Calu3 (cell line): ENCODE measurements around the gene OSTN. TPM values are rescaled to one million over a fixed set of nuclear protein-coding genes. Genes with fewer than 3 reads are reported as not detected.

Experiments
- BruUV-seq: library from RNA; stranded (reverse); fragments of 400-500 nt; replicated peaks from 2 replicates; lab custom pipeline; 2021; lab: Mats Ljungman, UMichigan
- CTCF ChIA-PET: fragments of 300-600 bp; sonication (Branson Sonifier 250); formaldehyde crosslinking; loops from one replicate; lab custom pipeline; 2022; ENCODE audit warnings: antibody characterized with exemption; lab: Charles Lee
- DNase-seq: peaks from one replicate; pipeline ENCODE4 v3.0.0; 2022
- H3K27ac Mint-ChIP-seq: one replicate; pipeline ENCODE4 v1.8.0; 2022; ENCODE audit warnings: mixed read lengths; ENCODE audit not compliant: unreplicated experiment
- H3K27me3 Mint-ChIP-seq: one replicate; pipeline ENCODE4 v1.8.0; 2022; ENCODE audit warnings: mixed read lengths; ENCODE audit not compliant: unreplicated experiment
- H3K36me3 Mint-ChIP-seq: one replicate; pipeline ENCODE4 v1.8.0; 2022; ENCODE audit warnings: mild to moderate bottlenecking, moderate library complexity, mixed read lengths; ENCODE audit not compliant: insufficient read depth, unreplicated experiment
- H3K4me1 Mint-ChIP-seq: one replicate; pipeline ENCODE4 v1.8.0; 2022; ENCODE audit warnings: mild to moderate bottlenecking, low read depth, mixed read lengths; ENCODE audit not compliant: unreplicated experiment
- H3K4me3 Mint-ChIP-seq: one replicate; pipeline ENCODE4 v1.8.0; 2022; ENCODE audit warnings: mild to moderate bottlenecking, low read depth, moderate library complexity, mixed read lengths; ENCODE audit not compliant: unreplicated experiment
- H3K9me3 Mint-ChIP-seq: one replicate; pipeline ENCODE4 v1.8.0; 2022; ENCODE audit warnings: low read depth, mixed read lengths; ENCODE audit not compliant: unreplicated experiment
- CTCF ChIP-seq: fragments of 200-600 bp; IDR thresholded peaks from one replicate; pipeline ENCODE4 v1.8.0; 2022; ENCODE audit warnings: antibody characterized with exemption; ENCODE audit not compliant: unreplicated experiment
- intact Hi-C: fragments of 100-400 bp; cut with micrococcal nuclease; formaldehyde crosslinking; loops from one replicate; pipeline ENCODE4 v1.10.0; 2022; ENCODE audit not compliant: unreplicated experiment
- total RNA-seq: library from RNA; stranded (reverse); gene quantifications from 2 replicates; pipeline ENCODE4 v1.2.3, GENCODE V29; 2022

The OSTN gene
- total RNA-seq, 1 experiment from 2014 or later, result not detected

DNA sequence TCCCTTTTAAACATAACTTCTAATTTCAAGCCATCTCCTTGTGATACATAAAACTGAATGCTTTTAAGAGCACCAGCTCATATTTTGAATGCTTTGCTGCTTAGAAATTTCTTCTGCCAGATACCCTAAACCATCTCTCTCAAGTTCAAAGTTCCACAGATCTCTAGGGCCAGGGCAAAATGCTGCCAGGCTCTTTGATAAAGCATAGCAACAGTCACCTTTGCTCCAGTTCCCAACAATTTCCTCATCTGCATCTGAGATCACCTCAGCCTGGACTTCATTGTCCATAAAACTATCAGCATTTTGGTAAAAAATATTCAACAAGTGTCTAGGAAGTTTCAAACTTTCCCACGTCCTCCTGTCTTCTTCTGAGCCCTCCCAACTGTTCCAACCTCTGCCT lies 17.5 kb downstream of the OSTN start:
- Mint-ChIP-seq H3K36me3 (no peaks in the 10 kb centered on the region), H3K4me1 (no peaks in the 10 kb centered on the region), H3K27me3 (no peaks in the 10 kb centered on the region), H3K4me3 (no peak overlapping the region), H3K9me3 (peaks cover 3% of the 10 kb centered on the region), H3K27ac (no peak overlapping the region)
- DNase-seq, result no peak
- intact Hi-C loops, result no loop called here
- BruUV-seq, result no TSS peak
- no peak for TF ChIP-seq CTCF
- CTCF ChIA-PET, result no interaction called here

DNA sequence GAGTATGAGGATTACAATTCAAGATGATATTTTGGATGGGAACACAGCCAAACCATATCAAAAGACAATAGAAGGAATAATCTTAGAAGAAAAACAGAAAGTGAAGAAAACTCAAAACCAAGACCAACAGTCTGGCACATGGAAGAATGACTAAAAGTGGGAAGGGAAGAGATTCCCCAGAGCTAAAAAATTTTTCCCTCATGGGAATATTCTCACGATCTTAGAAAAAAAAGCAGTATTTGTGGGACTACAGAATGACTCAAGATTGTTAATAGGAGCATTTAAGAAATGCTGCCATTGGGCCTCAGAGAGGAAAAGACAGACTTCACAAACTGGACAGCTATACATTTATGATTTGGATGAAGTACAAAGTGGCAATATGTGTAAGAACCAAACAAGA lies 18.3 kb downstream of the OSTN start:
- CTCF ChIA-PET, result interaction anchor here (0.6 kb wide), 1 partner anchor 10 kb away, joined by 3 read pairs; no protein-coding TSS in a partner anchor
- no peak for TF ChIP-seq CTCF
- H3K27ac Mint-ChIP-seq, result no peak overlapping the region
- H3K36me3 Mint-ChIP-seq, result no peaks in the 10 kb centered on the region
- BruUV-seq, result no TSS peak
- H3K4me1 Mint-ChIP-seq, result no peaks in the 10 kb centered on the region
- no peak for DNase-seq
- intact Hi-C loops, result no loop called here
- H3K9me3 Mint-ChIP-seq, result peaks cover 3% of the 10 kb centered on the region
- no peaks in the 10 kb centered on the region for H3K27me3 Mint-ChIP-seq
- no peak overlapping the region for H3K4me3 Mint-ChIP-seq

DNA sequence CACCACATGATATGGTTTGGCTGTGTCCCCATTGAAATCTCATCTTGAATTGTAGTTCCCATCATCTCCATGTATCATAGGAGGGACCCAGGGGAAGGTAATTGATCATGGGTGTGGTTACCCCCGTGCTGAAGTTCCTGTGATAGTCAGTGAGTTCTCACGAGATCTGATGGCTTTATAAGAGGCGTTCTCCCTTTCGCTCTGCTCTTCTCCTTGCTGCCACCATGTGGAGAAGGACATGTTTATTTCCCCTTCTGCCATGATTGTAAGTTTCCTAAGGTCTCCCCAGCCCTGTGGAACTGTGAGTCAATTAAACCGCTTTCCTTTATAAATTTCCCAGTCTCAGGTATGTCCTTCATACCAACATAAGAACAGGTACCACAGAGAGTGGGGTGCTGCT lies 21.9 kb downstream of the OSTN start:
- Mint-ChIP-seq H3K27me3 (no peaks in the 10 kb centered on the region), H3K9me3 (peaks cover 2% of the 10 kb centered on the region), H3K36me3 (no peaks in the 10 kb centered on the region), H3K4me1 (no peaks in the 10 kb centered on the region), H3K4me3 (no peak overlapping the region), H3K27ac (no peak overlapping the region)
- CTCF ChIA-PET, result no interaction called here
- TF ChIP-seq CTCF, result peak; percentile 22
- intact Hi-C loops, result no loop called here
- no TSS peak for BruUV-seq
- no peak for DNase-seq

DNA sequence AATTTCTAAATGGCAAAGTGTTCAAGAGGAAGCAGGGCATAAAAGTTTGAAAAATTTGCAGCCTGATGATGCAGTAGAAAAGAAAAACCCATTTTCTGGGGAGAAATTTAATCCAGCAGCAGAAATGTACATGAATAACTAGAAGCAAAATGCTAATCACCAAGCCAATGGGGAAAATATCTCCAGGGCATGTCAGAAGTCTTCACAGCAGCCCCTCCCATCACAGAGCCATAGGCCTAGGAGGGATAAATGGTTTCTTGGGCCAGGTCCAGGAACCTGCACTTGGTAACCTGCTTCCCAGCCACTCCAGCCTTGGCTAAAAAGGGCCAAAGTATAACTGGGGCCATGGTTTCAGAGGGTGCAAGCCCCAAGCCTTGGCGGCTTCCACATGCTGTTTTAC lies 22.6 kb downstream of the OSTN start:
- Mint-ChIP-seq H3K27me3 (no peaks in the 10 kb centered on the region), H3K4me3 (no peak overlapping the region), H3K9me3 (peaks cover 2% of the 10 kb centered on the region), H3K27ac (no peak overlapping the region), H3K36me3 (no peaks in the 10 kb centered on the region), H3K4me1 (no peaks in the 10 kb centered on the region)
- no TSS peak for BruUV-seq
- CTCF ChIA-PET, result no interaction called here
- intact Hi-C loops, result no loop called here
- no peak for TF ChIP-seq CTCF
- DNase-seq, result no peak

DNA sequence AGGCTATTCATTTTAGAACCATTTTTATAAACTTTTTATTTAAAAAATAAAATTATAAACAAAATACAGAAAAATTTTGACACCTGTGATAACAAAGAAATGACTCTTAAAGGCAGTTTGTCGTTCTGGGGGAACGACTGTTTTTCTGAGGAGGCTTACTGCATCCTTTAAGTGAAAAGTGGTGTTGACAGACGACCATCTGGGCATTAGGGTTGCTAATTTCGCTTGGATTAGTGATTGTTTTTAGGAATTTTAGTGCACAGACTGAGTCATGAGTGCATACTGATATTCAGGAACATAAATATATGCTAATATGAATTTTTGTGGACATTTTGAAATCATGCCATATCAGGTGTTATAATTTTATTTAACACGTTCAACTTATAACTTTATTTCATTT lies 28.5 kb downstream of the OSTN start:
- Mint-ChIP-seq H3K4me1 (no peaks in the 10 kb centered on the region), H3K27me3 (no peaks in the 10 kb centered on the region), H3K9me3 (no peaks in the 10 kb centered on the region), H3K27ac (no peak overlapping the region), H3K36me3 (no peaks in the 10 kb centered on the region), H3K4me3 (no peak overlapping the region)
- intact Hi-C loops, result no loop called here
- CTCF ChIA-PET, result no interaction called here
- no peak for DNase-seq
- TF ChIP-seq CTCF, result no peak
- no TSS peak for BruUV-seq
